ENCODE results near the gene CDKN2D.
"Not testable (repeated sequence)": the region's sequence is repeated elsewhere in the genome, so short reads cannot be mapped to it uniquely, and the experiment has no call there.

GRCh38 chr19:10573793-10574192, 5.0 kb upstream of the CDKN2D start:
- not testable (repeated sequence) for TF ChIP-seq EZH2 (IDR thresholded peaks at IDR 0.05; ENCODE audit: borderline replicate concordance); CTCF (IDR thresholded peaks at IDR 0.05; ENCODE audit: poor library complexity)

Measured in hepatocyte (in vitro differentiated cells).